GM10248 (cell line): ENCODE data around the gene RBM18.

Experiments
- CTCF ChIA-PET: fragments of 300-600 bp; sonication (Branson Sonifier 250); formaldehyde crosslinking; extraction: SDS; loops from one replicate; lab custom pipeline; 2021; ENCODE audit warnings: antibody characterized with exemption; lab: Yijun Ruan, JAX
- POLR2A ChIA-PET: fragments of 350-650 bp; sonication (Branson Sonifier 250); formaldehyde crosslinking; extraction: SDS; loops from one replicate; lab custom pipeline; 2020; ENCODE audit warnings: antibody characterized with exemption; lab: Yijun Ruan, JAX
- DNase-seq: peaks from one replicate; pipeline ENCODE4 v3.0.0; 2012; ENCODE audit errors: extremely low spot score
- TF ChIP-seq, protein P1 (sequence below): IDR thresholded peaks from 2 replicates; pipeline ENCODE4 v1.5.1; 2012; ENCODE audit warnings: mild to moderate bottlenecking, low read depth; ENCODE audit errors: extremely low read depth, missing control alignments, control extremely low read depth

The RBM18 gene

DNA sequence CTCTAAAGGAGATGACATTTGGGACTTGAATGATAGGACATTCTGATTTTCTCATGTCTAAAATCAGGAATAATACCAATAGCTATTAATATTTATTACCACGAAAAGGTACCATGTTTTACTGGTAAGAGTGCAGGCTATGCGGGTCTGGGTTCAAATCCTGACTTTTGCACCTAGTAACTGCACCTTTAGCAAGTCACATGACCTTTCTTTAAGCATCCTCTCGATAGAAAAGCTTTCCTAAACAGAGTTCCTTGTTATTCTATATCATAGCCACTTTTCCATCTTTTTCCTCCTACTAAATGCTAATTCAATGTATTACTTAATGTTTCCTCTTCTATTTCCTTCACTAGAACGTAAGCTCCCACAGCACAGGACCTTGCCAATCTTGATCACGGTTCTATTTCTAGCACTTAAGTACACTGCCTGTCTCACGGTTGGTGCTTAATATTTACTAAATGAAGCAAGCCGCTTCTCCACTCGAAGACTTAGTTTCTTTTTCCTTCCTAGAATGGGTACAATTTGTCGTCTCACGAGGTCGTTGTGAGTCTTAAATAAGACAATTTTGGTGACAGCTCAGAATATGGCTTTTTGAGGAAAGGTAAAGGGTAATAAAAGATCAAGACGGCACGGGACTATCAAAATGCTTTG is 816 bp downstream of the RBM18 start:
- POLR2A ChIA-PET, result no interaction called here
- DNase-seq, result no peak
- TF ChIP-seq, protein P1, sequence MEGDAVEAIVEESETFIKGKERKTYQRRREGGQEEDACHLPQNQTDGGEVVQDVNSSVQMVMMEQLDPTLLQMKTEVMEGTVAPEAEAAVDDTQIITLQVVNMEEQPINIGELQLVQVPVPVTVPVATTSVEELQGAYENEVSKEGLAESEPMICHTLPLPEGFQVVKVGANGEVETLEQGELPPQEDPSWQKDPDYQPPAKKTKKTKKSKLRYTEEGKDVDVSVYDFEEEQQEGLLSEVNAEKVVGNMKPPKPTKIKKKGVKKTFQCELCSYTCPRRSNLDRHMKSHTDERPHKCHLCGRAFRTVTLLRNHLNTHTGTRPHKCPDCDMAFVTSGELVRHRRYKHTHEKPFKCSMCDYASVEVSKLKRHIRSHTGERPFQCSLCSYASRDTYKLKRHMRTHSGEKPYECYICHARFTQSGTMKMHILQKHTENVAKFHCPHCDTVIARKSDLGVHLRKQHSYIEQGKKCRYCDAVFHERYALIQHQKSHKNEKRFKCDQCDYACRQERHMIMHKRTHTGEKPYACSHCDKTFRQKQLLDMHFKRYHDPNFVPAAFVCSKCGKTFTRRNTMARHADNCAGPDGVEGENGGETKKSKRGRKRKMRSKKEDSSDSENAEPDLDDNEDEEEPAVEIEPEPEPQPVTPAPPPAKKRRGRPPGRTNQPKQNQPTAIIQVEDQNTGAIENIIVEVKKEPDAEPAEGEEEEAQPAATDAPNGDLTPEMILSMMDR, result no peak
- CTCF ChIA-PET, result interaction anchor here (1.1 to 2.2 kb wide), 5 partner anchors 9 to 1086 kb away, joined by 3 to 10 read pairs (median 3); no protein-coding TSS in a partner anchor

GRCh38 chr9:122262073-122262472 is 2.6 kb downstream of the RBM18 start:
- ChIA-PET CTCF (interaction anchor here (1.3 kb wide), 1 partner anchor 9 kb away, joined by 3 read pairs; no protein-coding TSS in a partner anchor), POLR2A (no interaction called here)

GRCh38 chr9:122261469-122261881 is 3.2 kb downstream of the RBM18 start:
- POLR2A ChIA-PET, result no interaction called here
- CTCF ChIA-PET, result no interaction called here
- DNase-seq, result no peak
- TF ChIP-seq, protein P1, result no peak

More at GRCh38 chr9:122262073-122262472, 2.6 kb downstream of the RBM18 start:
- no peak for DNase-seq
- TF ChIP-seq, protein P1, result no peak

- TF ChIP-seq, protein P1, result no peak
- CTCF ChIA-PET, result interaction anchor here (1.2 to 1.8 kb wide), 2 partner anchors 26 to 36 kb away, joined by 3 read pairs; no protein-coding TSS in a partner anchor
- POLR2A ChIA-PET, result no interaction called here
- no peak for DNase-seq
These were observed 5.7 kb downstream of the RBM18 start for GRCh38 chr9:122258886-122259415.

DNA sequence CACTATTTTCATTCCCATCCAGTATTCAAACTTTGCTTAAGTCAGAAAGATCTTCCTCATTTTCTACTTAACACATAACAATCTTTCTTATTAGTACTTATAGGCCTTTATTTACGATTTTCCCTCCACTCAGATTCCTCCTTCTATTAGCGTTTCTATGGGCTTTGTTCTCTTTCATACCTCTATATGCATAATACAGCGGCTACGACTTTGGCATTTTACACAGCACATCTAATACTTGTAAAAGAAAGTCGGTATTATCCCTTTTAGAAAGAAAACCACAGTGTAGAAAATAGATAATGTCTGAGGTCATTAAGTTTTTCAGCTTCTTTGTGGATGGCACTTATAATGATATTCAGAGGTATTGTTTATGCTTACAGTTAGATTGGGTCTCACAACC is 8.4 kb downstream of the RBM18 start:
- TF ChIP-seq, protein P1, result no peak
- CTCF ChIA-PET, result no interaction called here
- POLR2A ChIA-PET, result no interaction called here
- no peak for DNase-seq

GRCh38 chr9:122254761-122255160 is 9.9 kb downstream of the RBM18 start:
- TF ChIP-seq, protein P1, result no peak
- CTCF ChIA-PET, result interaction anchor here (1.1 to 2.1 kb wide), 2 partner anchors 10 to 15 kb away, joined by 3 to 10 read pairs; partner anchors contain the start of genes MRRF and RBM18
- POLR2A ChIA-PET, result no interaction called here
- DNase-seq, result no peak
